ENCODE results near the gene SLC27A1. TPM values are rescaled to one million over a fixed set of nuclear protein-coding genes. Genes with fewer than 3 reads are reported as not detected.

Gene SLC27A1
- total and polyA plus RNA-seq, 9 of the 15 experiments (the other 6 are each of a cell fraction or from before 2014, with no cell fraction given), result 0.06 to 3.0 (median 1.1) TPM

GRCh38 chr19:17539238-17540117, 69.2 kb downstream of the SLC27A1 start (continued):
- TF ChIP-seq PRDM10 (IDR thresholded peaks at IDR 0.05; ENCODE audit: partially characterized antibody) (peak; percentile 33), SRSF7 (optimal IDR thresholded peaks at IDR 0.05; ENCODE audit: low read depth, low read length) (no peak), ZNF140 (CRISPR knock-in tag; IDR thresholded peaks at IDR 0.05) (no peak), PPARD (CRISPR knock-in tag; IDR thresholded peaks at IDR 0.05) (no peak), MCM2 (IDR thresholded peaks at IDR 0.05; ENCODE audit: low read depth) (no peak), E2F5 (CRISPR knock-in tag; IDR thresholded peaks at IDR 0.05) (no peak), FOXO4 (CRISPR knock-in tag; IDR thresholded peaks at IDR 0.05) (no peak), CCAR2 (IDR thresholded peaks at IDR 0.05; ENCODE audit: low read depth, low read length) (no peak), CREB5 (CRISPR knock-in tag; IDR thresholded peaks at IDR 0.05) (no peak), MITF (IDR thresholded peaks at IDR 0.05) (no peak), NKRF (IDR thresholded peaks at IDR 0.05; ENCODE audit: borderline replicate concordance) (peak; percentile 72; the same call in 1 of the 2 replicates), ZNF24 (IDR thresholded peaks at IDR 0.05) (no peak), ZNF444 (CRISPR knock-in tag; IDR thresholded peaks at IDR 0.05) (no peak), ZNF324 (CRISPR knock-in tag; IDR thresholded peaks at IDR 0.05) (no peak)
